ENCODE results near the gene HVCN1.
"Not testable (repeated sequence)": the region's sequence is repeated elsewhere in the genome, so short reads cannot be mapped to it uniquely, and the experiment has no call there.

The HVCN1 gene, protein sequence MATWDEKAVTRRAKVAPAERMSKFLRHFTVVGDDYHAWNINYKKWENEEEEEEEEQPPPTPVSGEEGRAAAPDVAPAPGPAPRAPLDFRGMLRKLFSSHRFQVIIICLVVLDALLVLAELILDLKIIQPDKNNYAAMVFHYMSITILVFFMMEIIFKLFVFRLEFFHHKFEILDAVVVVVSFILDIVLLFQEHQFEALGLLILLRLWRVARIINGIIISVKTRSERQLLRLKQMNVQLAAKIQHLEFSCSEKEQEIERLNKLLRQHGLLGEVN

DNA sequence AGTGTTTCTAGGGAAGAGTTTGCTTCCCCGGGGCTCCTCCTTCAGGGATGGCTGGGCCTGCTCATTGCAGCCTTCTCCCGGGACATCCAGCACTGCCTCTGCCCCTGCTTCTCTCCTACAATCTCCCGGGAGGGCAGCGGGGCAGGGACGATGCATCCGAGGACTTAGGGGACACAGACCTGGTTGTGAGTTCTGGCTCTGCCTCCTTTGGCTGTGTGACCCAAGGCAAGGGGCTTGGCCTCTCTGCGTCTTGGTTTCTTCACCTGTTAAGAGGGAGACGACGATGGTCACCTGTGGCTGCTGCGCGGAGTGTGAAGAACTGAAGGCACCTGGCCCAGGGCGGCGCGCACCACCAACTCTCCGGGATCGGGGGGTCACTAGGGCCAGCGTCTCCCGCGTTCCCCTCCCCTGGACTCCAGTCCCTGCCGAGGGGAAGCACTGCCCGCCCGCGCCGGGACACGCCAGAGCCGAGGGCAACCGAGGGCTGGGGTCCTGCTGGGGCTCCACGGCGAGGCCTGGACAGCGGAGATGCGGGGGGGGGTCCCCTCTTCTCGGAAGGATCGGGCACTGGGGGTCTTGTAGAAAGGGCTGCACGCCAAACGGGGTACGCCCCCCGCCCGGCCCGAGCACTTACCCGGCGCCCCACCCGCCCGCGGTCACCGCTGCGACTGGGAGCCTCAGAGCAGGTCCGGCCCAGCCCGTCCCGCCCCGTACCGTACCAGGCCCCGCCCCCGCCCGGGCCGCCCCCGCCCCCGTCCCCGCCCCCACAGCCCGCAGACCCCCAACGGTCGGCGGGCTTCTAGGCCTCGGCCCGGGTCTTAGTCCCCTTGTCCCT is at the start of gene HVCN1:
Gene HVCN1 (minus strand): TSS at position 670 of the 835 bp plus-strand sequence. CDS start 5,870 bp downstream, outside the sequence.
- H3K4me3 Mint-ChIP-seq: peak within 1 kb of the TSS; percentile 94
- peak within 1 kb of the TSS; percentile 91 for H3K27ac Mint-ChIP-seq
- H3K4me1 Mint-ChIP-seq (ENCODE audit: low read depth): peaks cover 34% of the 10 kb centered on the region
- H3K36me3 Mint-ChIP-seq: peaks cover 6% of the 10 kb centered on the region
- H3K9me3 Mint-ChIP-seq (ENCODE audit: low read depth): no peaks in the 10 kb centered on the region
- H3K27me3 Mint-ChIP-seq: no peaks in the 10 kb centered on the region

DNA sequence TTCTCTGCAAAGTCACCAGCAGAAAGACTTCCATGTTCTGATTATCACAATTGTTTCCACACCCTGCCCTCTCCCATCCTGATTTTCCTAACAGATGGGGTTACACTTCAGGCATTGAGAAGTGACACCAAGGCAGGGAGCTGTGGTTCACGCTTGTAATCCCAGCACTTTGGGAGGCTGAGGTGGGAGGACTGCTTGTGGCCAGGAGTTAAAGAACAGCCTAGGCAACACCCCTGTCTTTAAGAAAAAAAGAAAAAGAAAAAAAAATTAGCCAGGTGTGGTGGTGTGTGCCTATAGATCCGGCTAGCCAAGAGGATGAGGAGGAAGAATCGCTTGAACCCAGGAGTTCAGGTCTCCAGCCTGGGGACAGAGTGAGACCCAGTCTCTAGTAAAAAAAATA is 48.6 kb upstream of the HVCN1 start:
- H3K4me1 Mint-ChIP-seq (ENCODE audit: low read depth): peaks cover 71% of the 10 kb centered on the region
- no peaks in the 10 kb centered on the region for H3K9me3 Mint-ChIP-seq (ENCODE audit: low read depth)
- H3K36me3 Mint-ChIP-seq: peaks cover 3% of the 10 kb centered on the region
- H3K4me3 Mint-ChIP-seq: peak overlapping the region; percentile 84
- H3K27me3 Mint-ChIP-seq: no peaks in the 10 kb centered on the region
- peak overlapping the region; percentile 86 for H3K27ac Mint-ChIP-seq

DNA sequence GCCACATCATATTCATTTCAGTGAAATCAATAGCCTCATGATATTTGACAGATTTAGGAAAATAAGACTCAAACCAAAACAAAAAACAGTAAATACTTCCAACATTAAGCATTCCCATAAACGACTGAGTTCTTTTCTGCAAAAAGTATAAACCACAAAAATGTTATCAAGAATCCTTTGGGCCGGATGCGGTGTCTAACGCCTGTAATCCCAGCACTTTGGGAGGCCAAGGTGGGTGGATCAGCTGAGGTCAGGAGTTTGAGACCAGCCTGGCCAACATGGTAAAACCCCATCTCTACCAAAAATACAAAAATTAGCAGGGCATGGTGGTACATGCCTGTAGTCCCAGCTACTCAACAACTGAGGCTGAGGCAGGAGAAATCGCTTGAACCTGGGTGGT is 48.1 kb upstream of the HVCN1 start:
- H3K9me3 Mint-ChIP-seq (ENCODE audit: low read depth); H3K36me3 Mint-ChIP-seq; H3K27me3 Mint-ChIP-seq: not testable (repeated sequence)
- Mint-ChIP-seq H3K4me3 (peak overlapping the region; percentile 56), H3K27ac (peak overlapping the region; percentile 86), H3K4me1 (ENCODE audit: low read depth) (peaks cover 76% of the 10 kb centered on the region)

DNA sequence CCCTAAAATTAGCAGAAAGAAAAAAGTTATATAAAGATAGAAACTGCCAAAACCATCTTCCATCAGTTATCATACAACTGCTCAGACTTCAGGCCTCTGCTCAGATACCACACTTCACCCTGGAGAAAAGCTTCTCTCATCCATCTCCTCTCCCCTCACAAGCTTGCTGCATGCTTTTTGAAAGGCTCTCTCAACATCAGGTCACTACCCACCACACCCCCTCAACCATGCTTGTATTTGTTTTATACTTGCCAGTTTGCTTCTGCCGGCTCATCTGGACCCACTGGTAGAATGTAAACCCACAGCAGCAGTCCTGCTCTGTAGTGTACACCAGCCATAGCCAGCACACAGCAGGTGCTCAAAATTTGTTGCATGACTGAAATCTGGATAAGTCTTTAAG is 45.0 kb upstream of the HVCN1 start:
- Mint-ChIP-seq H3K27me3 (no peaks in the 10 kb centered on the region), H3K4me3 (peak overlapping the region; percentile 2), H3K9me3 (ENCODE audit: low read depth) (no peaks in the 10 kb centered on the region), H3K27ac (peak overlapping the region; percentile 29), H3K36me3 (peaks cover 2% of the 10 kb centered on the region), H3K4me1 (ENCODE audit: low read depth) (peaks cover 78% of the 10 kb centered on the region)

DNA sequence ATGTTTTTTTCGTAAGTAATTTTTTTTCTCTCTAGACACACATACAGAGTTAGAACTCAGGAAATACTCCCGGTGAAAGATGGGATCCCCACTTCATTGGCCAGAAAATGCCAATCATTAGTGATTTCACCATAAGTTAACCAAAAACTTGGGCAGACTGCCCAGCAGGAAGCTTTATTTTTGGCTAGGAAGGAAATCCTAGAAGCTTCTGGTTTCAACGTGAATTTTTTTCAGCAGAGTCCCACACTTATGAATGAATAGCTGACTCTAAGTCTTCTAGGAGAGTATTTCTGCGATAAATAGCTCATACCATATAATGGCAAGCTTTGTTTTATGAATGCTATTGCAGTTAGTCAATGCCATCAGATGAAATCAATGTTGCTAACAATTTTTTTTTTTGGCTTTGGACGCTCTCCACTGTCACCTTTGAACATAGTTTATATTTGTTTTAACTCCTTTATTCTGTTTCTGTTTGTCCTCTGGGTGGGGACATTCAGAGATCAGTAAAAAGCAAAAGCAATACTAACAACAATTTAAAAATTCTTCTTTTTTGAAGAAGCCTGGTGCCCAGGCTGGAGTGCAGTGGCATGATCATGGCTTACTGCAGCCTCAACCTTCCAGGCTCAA is 44.3 kb upstream of the HVCN1 start:
- H3K36me3 Mint-ChIP-seq: peaks cover 2% of the 10 kb centered on the region
- no peaks in the 10 kb centered on the region for H3K9me3 Mint-ChIP-seq (ENCODE audit: low read depth)
- H3K4me3 Mint-ChIP-seq: peak overlapping the region; percentile 25
- peaks cover 76% of the 10 kb centered on the region for H3K4me1 Mint-ChIP-seq (ENCODE audit: low read depth)
- no peaks in the 10 kb centered on the region for H3K27me3 Mint-ChIP-seq
- peak overlapping the region; percentile 23 for H3K27ac Mint-ChIP-seq

DNA sequence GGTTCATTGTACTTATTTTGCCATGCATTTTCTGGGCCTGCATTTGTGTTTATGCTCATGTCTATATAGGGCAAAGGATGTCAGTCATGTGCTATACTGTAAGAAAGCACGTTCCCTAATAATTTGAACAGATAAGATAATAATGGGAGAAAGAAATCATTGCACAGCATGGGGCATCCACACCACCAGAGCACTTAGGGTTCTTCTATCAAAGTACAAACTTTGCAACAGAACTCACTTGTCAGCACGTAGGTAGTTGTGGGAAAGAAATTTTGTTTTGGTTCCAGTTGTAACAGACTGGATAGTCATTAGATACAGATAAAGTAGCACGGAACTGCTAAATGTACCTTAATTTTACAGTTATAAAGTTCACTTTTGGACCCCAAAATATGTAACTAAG is 43.7 kb upstream of the HVCN1 start:
- H3K4me1 Mint-ChIP-seq (ENCODE audit: low read depth): peaks cover 75% of the 10 kb centered on the region
- H3K27me3 Mint-ChIP-seq: no peaks in the 10 kb centered on the region
- peak overlapping the region; percentile 23 for H3K27ac Mint-ChIP-seq
- peak overlapping the region; percentile 25 for H3K4me3 Mint-ChIP-seq
- H3K9me3 Mint-ChIP-seq (ENCODE audit: low read depth): no peaks in the 10 kb centered on the region
- H3K36me3 Mint-ChIP-seq: peaks cover 2% of the 10 kb centered on the region

DNA sequence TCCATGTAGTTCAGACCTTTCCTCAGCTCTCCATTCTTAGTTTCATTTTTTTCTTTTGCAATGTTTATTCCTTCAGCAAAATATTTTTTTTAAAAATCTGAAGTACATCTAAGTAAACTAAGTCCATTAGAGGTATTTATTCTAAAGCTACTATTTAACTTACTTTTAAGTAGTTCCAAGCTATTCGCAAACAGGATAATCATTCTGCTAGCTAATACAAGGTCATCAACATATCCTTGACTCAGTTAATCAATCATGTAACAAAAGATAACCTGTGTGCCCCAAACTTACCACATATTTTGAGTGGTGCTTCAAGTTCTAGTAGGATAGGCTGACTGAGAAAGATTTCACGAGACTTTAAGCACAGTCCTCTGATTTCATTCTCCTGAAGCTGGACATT is 42.6 kb upstream of the HVCN1 start:
- Mint-ChIP-seq H3K4me3 (no peak overlapping the region), H3K27me3 (no peaks in the 10 kb centered on the region), H3K4me1 (ENCODE audit: low read depth) (peaks cover 71% of the 10 kb centered on the region), H3K36me3 (peaks cover 2% of the 10 kb centered on the region), H3K9me3 (ENCODE audit: low read depth) (no peaks in the 10 kb centered on the region), H3K27ac (peak overlapping the region; percentile 70)

DNA sequence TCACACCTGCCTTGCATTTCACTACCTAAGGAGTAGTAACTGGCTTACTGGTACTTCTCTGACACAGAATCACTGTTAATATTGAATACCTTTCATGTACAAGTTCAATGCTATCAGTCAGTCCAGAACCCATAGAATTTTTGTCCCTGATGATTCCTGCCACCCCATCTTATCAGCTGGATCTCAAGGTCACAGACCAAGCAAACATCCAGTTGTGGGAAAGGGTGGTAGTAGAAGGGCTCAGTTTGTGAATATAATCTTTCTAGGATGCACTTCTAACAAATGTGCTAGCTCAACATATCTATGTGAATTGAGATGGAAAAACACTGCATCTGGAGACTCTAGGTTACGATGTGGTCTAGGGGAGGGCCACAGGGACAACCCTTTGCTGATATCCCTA is 39.7 kb upstream of the HVCN1 start:
- H3K4me1 Mint-ChIP-seq (ENCODE audit: low read depth): peaks cover 66% of the 10 kb centered on the region
- no peaks in the 10 kb centered on the region for H3K9me3 Mint-ChIP-seq (ENCODE audit: low read depth)
- H3K27me3 Mint-ChIP-seq: no peaks in the 10 kb centered on the region
- no peak overlapping the region for H3K27ac Mint-ChIP-seq
- H3K4me3 Mint-ChIP-seq: peak overlapping the region; percentile 21
- H3K36me3 Mint-ChIP-seq: peaks cover 4% of the 10 kb centered on the region

DNA sequence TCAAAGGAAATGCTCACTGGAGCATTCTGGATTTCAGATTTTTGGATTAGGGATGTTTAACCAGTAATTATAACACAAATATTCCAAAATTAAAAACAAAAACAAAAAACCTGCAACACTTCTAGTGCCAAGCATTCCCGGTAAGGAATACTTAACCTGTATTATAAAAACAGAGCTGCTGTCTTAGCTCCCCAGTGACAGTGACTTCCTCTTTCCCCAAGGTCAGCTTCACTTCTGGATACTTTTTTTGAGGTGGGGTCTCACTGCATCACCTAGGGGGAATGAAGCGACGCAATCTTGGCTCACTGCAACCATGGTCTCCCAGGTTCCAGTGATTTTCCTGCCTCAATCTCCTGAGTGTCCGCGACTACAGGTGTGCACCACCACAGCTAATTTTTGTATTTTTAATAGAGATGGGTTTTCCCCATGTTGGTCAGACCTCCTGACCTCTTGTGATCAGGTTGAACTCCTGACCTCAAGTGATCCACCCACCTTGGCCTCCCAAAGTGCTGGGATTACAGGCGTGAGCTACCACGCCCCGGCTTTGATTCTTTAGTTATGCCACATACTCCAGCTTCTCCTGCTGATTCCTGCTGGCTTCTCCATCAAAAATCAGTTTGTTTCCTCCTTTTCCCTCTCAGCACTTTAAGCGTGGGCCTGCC is 37.9 kb upstream of the HVCN1 start:
- H3K9me3 Mint-ChIP-seq (ENCODE audit: low read depth): no peaks in the 10 kb centered on the region
- H3K27ac Mint-ChIP-seq: peak overlapping the region; percentile 81
- peaks cover 48% of the 10 kb centered on the region for H3K4me1 Mint-ChIP-seq (ENCODE audit: low read depth)
- no peak overlapping the region for H3K4me3 Mint-ChIP-seq
- peaks cover 4% of the 10 kb centered on the region for H3K36me3 Mint-ChIP-seq
- H3K27me3 Mint-ChIP-seq: no peaks in the 10 kb centered on the region

DNA sequence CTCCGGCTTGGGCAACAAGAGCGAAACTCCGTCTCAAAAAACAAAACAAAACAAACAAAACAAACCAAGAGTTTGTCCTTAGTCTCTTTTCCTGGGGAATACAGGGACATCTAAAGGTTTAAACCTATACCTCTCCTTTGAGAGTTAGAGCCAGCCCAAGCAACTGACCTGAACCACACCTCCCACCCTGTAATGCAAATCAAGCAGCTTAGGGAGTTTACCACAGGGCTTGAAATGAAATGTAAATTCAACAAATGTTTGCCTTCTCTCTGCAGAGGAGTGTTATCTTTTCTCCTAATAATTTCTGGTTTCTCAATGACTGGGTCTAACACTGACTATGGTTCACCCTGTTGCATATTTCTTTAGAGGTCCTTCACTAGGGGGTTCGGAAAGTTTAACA is 37.1 kb upstream of the HVCN1 start:
- Mint-ChIP-seq H3K4me1 (ENCODE audit: low read depth) (peaks cover 41% of the 10 kb centered on the region), H3K36me3 (peaks cover 2% of the 10 kb centered on the region), H3K9me3 (ENCODE audit: low read depth) (no peaks in the 10 kb centered on the region), H3K4me3 (no peak overlapping the region), H3K27me3 (no peaks in the 10 kb centered on the region), H3K27ac (peak overlapping the region; percentile 64)

DNA sequence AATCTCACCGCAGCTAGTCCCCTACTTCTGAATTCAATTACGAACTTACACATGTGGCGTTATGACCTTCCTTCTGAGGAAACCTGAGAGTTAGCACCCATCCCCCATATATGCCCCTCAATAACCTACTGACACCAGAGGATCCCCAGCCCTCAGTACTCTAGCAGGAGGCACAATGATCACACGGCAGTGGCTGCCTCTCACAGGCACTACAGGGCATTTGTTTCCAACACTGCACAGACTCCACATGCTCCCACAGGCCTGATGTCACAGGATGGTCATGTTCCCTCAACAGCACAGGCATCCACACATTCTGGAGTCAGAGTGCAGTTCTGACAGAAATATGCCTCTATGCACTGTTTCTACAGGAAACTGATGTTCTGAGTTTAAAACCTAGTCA is 36.4 kb upstream of the HVCN1 start:
- Mint-ChIP-seq H3K36me3 (peaks cover 6% of the 10 kb centered on the region), H3K4me1 (ENCODE audit: low read depth) (peaks cover 34% of the 10 kb centered on the region), H3K27me3 (no peaks in the 10 kb centered on the region)

DNA sequence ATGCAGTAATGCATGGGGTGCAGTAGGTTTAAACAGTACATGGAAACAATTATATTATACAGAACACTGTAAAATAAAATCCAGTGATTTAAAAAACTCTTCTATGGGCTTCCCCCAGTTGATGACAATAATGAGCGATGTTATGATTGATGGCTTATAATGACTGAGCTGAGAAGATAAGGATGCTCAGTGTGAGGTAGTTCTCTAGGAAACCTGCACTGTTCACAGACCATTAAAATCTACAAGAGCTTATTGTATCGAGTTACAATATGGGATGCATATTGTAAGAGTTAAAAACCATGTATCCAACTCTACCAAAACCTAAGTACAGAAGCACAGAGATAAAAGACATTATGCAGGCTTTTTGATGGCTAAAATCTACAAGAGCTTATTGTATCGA is 34.0 kb upstream of the HVCN1 start:
- H3K27me3 Mint-ChIP-seq; H3K4me3 Mint-ChIP-seq; H3K27ac Mint-ChIP-seq; H3K9me3 Mint-ChIP-seq (ENCODE audit: low read depth): not testable (repeated sequence)
- Mint-ChIP-seq H3K36me3 (peaks cover 19% of the 10 kb centered on the region), H3K4me1 (ENCODE audit: low read depth) (peaks cover 25% of the 10 kb centered on the region)

More for the DNA sequence above, 36.4 kb upstream of the HVCN1 start:
- H3K27ac Mint-ChIP-seq: peak overlapping the region; percentile 82
- no peaks in the 10 kb centered on the region for H3K9me3 Mint-ChIP-seq (ENCODE audit: low read depth)
- no peak overlapping the region for H3K4me3 Mint-ChIP-seq

DNA sequence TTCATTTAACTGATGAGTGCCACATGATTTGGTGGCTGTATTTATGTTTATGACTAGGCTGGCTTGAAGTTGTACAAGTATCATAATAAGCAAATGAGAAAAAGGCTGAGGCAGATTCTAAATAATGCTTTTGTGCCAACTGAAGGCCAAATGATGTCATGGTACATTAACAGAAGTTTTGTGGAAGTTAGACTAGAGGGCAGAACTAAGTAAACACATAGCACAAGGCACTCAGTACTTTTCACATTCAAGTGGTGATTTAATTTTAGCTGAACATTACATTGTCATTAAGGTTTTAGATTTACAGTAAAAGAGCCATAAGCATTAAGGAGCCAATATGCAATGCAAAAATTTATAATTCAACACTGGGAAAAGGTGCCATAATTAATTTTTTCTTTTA is 32.7 kb upstream of the HVCN1 start:
- no peak overlapping the region for H3K4me3 Mint-ChIP-seq
- no peaks in the 10 kb centered on the region for H3K27me3 Mint-ChIP-seq
- H3K4me1 Mint-ChIP-seq (ENCODE audit: low read depth): peaks cover 25% of the 10 kb centered on the region
- H3K27ac Mint-ChIP-seq: no peak overlapping the region
- peaks cover 27% of the 10 kb centered on the region for H3K36me3 Mint-ChIP-seq
- no peaks in the 10 kb centered on the region for H3K9me3 Mint-ChIP-seq (ENCODE audit: low read depth)

DNA sequence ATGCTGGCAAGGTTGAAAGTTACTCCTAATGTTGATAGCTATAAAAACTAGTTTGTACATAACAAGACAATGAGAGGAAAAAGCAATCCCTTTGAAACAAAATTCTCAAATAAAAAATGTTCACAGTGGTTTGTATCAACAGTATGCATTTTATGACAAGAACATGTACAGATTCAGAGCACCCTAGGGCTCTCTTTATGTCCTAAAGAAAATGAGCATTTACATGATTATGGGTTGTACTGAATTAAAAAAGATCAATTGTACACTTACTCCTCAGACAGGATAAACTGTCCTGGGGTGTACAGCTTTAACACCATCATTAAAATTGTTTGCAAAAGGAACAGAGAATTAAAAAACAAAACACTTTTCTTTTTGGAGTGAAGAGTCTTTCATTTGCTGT is 31.6 kb upstream of the HVCN1 start:
- H3K36me3 Mint-ChIP-seq: peaks cover 27% of the 10 kb centered on the region
- no peak overlapping the region for H3K4me3 Mint-ChIP-seq
- no peaks in the 10 kb centered on the region for H3K27me3 Mint-ChIP-seq
- H3K4me1 Mint-ChIP-seq (ENCODE audit: low read depth): peaks cover 19% of the 10 kb centered on the region
- no peaks in the 10 kb centered on the region for H3K9me3 Mint-ChIP-seq (ENCODE audit: low read depth)
- H3K27ac Mint-ChIP-seq: peak overlapping the region; percentile 5
